HG03064 (cell line): ENCODE data around the gene COG7.
"Not testable (repeated sequence)": the region's sequence is repeated elsewhere in the genome, so short reads cannot be mapped to it uniquely, and the experiment has no call there.

Experiments
- ATAC-seq: cut with Tn5 transposase; IDR thresholded peaks from one replicate; pipeline ENCODE4 v1.9.1; 2021; ENCODE audit warnings: low read depth; ENCODE audit not compliant: unreplicated experiment

COG7 gene

DNA sequence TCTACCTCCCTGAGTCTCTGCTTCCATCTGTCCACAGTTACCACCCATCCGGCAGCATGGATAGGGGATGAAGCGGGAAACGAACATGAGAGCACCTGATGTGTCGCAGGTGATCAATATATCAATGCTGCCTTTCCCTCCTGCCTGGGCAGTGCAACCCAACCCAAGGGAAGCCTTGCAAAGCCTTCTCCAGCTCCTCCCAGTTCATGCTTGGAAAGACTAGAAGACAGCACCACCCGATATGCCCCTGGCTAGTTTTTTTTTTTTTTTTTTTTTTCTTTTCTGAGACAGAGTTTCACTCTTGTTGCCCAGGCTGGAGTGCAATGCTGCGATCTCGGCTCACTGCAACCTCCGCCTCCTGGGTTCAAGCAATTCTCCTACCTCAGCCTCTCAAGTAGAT lies 63.1 kb downstream of the COG7 start:
- ATAC-seq = not testable (repeated sequence)

- ATAC-seq = no peak
These were observed 63.8 kb downstream of the COG7 start for GRCh38 chr16:23389201-23389600.

DNA sequence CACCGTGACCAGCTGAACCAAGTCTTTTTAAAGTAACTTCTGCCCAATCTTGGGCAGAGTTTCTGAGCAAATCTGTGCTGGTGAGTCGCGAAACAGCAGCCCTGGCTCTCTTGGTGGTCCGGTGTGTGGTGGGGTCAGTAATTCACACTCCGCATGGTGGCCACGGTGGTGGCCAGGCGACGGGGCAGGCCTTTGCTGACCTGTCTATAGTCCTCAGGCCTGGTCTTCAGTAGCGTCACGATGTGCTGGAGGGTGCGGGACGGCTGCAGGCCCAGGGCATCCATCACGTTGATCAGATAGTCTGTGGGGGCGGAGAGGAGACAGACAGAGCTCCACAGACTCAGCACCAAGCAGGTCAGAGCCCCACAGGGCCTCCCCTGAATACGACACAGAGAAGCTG lies 64.2 kb downstream of the COG7 start:
- no peak for ATAC-seq

DNA sequence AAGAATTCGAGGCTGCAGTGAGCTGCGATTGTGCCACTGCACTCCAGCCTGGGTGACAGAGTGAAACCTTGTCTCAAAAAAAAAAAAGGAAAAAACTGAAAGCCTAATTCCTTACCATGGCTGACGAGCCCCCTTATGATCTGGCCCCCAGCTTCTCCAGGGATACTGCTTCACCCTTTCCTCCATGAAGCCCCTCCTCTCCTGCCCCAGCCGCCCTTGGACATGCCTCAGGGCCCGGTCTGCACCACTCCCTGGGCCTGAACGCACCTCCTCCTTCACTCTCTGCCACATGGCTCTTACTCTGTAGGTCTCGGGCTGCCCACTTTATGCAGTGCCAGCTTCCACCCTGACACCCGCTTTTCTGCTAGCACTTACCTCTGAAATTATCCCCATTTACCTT lies 65.3 kb downstream of the COG7 start:
- no peak for ATAC-seq

DNA sequence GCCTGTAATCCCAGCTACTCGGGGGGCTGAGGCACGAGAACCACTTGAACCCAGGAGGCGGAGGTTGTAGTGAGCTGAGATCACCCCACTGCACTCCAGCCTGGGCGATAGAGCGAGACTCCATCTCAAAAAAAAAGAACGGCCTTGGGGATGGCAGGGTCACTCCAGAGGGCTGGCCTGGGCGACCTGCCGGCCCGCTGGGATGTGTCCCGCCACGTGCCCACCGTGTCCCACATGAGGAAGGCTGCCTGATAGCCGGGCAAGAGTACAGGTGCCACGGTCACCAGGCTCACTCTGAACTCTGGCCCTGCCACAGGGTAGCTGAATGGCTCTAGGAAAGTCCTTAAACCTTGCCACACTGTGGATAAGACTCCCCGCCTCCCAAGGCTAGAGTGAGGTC lies 67.5 kb downstream of the COG7 start:
- no peak for ATAC-seq

- ATAC-seq = no peak
These were observed 68.1 kb downstream of the COG7 start for GRCh38 chr16:23384878-23385277.

DNA sequence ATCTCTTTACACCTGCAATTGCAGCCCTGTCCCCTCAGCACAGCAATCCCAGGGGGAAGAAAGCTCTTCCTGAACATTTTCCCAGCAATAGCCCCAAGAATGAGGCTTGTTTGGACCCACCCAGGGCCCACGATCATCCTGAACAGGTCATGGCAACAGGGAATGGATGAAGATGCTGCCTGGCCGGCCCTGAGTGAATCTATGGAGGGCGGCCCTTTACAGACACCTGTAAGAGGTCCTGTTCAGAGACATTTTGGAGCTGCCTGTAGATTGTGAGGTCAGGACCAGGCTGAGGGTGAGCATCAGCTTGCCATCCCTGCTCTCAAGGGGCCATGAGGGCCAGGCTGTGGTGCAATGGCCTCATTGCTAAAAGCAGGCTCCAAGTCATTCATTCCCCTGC lies 69.1 kb downstream of the COG7 start:
- ATAC-seq = no peak

GRCh38 chr16:23382279-23382678 lies 70.7 kb downstream of the COG7 start:
- ATAC-seq = no peak

GRCh38 chr16:23381702-23382101 lies 71.3 kb downstream of the COG7 start:
- ATAC-seq = not testable (repeated sequence)

DNA sequence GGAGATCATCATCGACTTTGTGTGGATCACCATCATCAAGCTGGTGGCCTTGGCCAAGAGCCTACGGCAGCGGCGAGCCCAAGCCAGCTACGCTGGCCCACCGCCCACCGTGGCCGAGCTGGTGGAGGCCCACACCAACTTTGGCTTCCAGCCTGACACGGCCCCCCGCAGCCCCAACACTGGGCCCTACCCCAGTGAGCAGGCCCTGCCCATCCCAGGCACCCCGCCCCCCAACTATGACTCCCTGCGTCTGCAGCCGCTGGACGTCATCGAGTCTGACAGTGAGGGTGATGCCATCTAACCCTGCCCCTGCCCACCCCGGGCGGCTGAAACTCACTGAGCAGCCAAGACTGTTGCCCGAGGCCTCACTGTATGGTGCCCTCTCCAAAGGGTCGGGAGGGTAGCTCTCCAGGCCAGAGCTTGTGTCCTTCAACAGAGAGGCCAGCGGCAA lies 72.5 kb downstream of the COG7 start:
- ATAC-seq = no peak

DNA sequence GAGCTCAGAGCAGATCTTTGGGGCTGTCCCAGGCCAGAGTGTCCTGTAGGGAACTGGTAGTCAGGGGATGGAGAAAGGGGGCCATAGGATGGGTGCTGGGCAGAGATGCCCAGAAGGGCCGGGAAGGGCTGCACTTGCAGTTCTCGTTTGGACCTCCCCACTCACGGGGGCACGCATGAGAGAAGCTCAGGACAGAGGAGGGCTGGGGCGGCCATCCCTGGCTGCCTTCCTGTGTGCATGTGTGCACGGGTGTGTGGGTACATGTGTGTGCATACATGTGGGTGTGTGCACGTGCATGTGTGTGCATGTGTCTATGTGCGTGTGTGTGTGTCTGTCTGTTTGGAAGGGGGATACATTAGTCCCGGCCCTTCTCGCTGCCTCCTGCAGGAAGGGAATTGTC lies 73.3 kb downstream of the COG7 start:
- no peak for ATAC-seq

DNA sequence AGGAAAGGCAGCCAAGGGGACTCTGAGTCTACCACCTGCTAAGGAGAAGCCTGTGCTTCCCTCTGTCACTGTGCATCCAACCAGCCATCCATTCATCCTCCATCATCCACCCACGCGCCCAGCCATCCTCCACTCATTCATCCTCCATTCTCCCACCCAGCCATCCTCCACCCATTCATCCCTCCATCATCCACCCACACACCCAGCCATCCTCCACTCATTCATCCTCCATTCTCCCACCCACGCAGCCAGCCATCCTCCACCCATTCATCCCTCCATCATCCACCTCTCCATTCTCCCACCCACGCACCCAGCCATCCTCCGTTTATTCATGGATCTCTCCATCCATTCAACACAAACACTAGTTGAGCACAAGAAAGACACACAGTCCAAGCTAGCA lies 74.1 kb downstream of the COG7 start:
- no peak for ATAC-seq

DNA sequence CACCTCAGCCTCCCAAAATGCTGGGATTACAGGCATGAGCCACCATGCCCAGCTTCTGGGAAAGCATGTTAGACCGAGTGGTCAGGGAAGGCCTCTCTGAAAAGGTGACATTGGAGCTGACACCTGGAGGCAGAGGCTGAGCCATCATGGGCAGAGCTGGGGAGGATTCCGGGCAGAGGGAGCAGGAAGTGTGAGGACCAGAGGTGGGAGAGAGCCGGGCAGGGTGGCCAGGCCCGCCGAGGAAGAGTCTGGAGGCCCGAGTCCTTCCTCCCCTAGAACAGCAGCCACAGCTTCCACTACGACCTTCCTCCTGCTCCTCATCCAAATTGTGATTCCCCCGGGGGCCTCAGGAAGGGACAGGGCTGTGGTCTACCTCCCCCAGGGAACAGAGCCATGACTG lies 74.7 kb downstream of the COG7 start:
- ATAC-seq = no peak

GRCh38 chr16:23377071-23377931 lies 75.7 kb downstream of the COG7 start:
- ATAC-seq = no peak

- ATAC-seq = no peak
These were observed 77.3 kb downstream of the COG7 start for GRCh38 chr16:23375643-23376042.

- ATAC-seq = no peak
These were observed 78.1 kb downstream of the COG7 start for GRCh38 chr16:23374721-23375510.

DNA sequence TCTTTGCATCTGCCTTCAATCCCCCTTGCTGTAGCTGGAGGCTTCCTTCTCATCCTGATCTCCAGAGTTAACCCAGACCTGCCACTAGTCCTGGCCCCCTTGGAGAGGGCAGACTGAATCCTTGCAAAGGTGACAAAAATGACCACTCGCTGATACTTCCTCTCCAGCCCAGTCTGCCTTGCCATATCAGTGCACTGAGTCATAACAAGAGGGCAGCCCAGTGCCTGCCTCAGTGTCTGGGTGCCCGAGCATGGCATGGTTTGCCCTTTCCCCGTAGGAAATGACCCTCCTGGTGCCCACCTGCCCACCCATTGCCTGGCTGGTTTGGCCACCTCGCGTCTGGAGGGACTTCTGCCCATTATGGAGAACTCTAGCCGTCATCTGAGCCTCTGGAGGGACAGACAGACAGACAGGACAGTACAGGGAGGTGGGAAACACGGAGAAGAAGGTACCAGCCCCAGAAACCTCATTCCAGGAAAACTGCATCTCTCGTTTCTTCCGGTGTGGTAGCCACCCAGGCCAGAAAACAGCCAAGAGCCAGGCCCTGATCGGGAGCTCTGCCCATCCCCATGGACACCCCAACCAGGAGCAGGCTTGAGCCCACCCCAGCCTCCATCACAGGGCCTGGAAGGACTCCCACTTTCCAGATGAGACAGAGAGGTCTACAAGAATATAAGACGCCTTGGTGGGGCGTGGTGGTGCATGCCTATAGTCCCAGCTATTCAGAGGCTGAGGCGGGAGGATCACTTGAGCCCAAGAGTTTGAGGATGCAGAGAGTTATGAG lies 79.4 kb downstream of the COG7 start:
- ATAC-seq = no peak

DNA sequence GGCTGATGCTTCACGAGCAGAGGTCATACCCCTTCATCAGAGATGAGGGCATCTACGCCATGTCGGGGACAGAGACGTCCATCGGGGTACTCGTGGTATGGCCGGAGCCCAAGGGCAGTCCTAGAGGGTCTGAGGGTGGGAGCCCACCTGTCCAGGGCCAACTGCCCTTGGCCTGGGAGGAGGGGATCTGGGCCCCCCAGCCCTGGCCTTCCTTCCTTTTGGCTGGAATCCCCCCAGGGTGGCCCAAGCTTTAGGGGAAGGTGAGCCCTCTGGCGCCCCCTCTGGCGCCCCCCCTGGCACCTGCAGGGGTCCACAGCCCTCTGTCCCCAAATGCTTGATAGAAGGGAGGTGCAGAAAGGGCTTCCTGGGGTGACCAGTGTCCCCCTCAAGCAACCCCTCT lies 81.6 kb downstream of the COG7 start:
- ATAC-seq = no peak

- no peak for ATAC-seq
These were observed 83.6 kb downstream of the COG7 start for GRCh38 chr16:23369416-23369815.

- ATAC-seq = no peak
These were observed 84.5 kb downstream of the COG7 start for GRCh38 chr16:23368469-23368868.

DNA sequence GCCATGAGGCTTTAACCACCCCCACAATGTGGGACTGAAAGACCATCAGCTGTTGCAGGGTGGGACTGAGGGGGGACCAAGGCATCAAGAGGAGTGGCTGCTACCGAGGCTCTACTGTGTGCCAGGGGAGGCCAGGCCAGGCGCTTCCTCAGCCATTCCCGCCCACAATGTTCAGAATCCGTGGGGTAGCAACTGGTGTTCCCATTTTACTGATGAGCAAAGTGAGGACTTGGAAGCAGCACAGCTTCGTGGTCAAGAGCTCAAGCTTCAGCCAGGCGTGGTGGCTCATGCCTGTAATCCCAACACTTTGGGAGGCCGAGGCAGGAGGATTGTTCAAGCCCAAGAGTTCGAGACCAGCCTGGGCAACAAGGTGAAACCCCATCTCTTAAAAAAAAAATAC lies 85.0 kb downstream of the COG7 start:
- ATAC-seq = no peak
